ENCODE data around the gene FKBP15.

Gene FKBP15

DNA sequence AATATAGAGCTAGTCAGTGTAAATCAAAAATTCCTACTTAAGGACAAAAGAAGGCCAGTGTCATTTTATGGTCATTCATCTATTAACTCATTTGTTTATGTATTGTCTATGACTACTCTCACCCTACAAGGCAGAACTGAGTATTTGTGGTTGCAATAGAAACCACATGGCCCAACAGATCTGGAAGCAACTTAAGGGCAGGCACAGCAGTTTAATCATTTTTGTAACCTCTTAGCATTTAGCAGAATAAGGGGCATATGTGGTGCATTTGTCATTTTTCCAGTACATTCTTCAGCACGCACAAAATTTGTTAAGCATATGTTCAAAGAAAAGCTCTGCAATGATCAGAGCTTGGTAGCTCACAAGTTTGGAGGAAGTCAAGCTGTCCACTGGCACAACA is 1.1 kb downstream of the FKBP15 start:
- peak; percentile 91 for DNase-seq (ENCODE audit: low read depth)
- TF ChIP-seq, protein P1, sequence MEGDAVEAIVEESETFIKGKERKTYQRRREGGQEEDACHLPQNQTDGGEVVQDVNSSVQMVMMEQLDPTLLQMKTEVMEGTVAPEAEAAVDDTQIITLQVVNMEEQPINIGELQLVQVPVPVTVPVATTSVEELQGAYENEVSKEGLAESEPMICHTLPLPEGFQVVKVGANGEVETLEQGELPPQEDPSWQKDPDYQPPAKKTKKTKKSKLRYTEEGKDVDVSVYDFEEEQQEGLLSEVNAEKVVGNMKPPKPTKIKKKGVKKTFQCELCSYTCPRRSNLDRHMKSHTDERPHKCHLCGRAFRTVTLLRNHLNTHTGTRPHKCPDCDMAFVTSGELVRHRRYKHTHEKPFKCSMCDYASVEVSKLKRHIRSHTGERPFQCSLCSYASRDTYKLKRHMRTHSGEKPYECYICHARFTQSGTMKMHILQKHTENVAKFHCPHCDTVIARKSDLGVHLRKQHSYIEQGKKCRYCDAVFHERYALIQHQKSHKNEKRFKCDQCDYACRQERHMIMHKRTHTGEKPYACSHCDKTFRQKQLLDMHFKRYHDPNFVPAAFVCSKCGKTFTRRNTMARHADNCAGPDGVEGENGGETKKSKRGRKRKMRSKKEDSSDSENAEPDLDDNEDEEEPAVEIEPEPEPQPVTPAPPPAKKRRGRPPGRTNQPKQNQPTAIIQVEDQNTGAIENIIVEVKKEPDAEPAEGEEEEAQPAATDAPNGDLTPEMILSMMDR (conservative IDR thresholded peaks at IDR 0.05; ENCODE audit: low read length): no peak
- H3K4me3 ChIP-seq (ENCODE audit: low read length): peak overlapping the region; percentile 89

DNA sequence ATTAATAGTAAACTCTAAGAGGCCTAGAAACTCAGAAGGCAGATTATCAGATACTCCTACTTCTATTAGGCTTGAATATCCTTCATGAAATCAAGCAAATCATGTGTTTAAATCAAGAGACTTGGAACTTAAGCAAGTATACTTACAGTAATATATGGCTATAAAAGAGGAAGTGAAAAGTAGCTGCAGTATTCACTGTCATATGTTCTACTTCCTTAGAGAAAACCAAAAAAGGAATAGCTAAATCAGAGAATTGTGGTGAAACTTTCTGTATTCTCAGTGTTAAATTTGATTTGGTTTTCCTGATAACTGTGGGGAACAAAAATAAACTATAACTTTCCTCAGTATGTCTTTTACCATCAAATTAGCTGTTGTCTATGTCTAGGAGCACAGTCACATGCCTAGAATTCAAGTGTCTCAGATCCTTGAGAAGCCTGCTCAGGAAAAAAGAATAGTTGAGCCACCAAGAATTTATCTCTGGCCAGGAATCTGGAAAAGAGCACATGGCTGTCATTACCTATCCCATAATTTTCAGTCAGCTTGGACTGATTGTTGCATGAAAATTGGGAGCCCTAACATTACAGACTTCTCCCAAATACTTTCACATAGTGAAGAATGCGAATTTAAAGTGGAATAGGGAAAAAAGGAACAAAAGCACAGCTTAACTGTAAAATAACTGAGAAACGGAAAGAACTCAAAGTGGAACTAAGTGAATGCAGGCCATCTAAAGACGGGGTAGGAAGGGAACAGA is 1.7 kb downstream of the FKBP15 start:
- DNase-seq (ENCODE audit: low read depth): peak; percentile 1
- TF ChIP-seq, protein P1 (conservative IDR thresholded peaks at IDR 0.05; ENCODE audit: low read length): no peak
- peak overlapping the region; percentile 89 for H3K4me3 ChIP-seq (ENCODE audit: low read length)

DNA sequence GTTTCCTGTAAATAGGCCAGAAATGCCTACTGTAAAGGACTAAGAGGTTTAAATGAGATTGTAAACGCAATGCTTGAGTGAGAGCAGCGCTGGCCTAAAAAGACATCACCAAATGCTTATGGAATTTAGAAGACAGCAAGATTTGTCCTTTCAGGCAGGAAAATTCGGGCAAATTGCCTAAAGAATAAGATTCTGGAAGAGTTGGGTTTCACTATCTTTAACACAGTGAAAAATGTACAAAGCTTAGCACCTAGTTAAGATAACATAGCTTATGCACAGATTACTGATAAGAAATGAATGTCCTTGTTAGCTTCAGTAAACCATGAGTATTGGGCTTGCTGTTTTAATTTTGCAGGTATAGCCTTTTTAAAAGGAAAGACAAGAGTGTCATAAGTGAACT is 4.7 kb downstream of the FKBP15 start:
- no peak for DNase-seq (ENCODE audit: low read depth)
- TF ChIP-seq, protein P1 (conservative IDR thresholded peaks at IDR 0.05; ENCODE audit: low read length): no peak
- H3K4me3 ChIP-seq (ENCODE audit: low read length): no peak overlapping the region

DNA sequence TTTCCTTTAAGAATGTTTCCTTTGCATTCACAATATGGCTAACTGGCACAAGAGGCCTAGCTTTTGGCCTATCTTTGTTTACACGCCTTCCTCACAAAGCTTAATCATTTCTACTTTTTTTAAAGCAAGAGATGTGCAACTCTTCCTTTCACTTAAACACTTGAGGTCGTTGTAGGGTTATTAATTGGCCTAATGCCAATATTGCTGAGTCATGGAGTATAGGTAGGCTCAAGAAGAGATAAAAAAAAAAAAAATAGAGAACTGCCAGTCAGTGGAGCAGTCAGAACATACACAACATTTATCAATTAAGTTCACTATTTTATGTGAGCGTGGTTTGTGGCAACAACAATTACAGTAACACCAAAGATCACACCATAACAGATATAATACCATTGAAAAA is 5.9 kb downstream of the FKBP15 start:
- DNase-seq (ENCODE audit: low read depth): no peak
- TF ChIP-seq, protein P1 (conservative IDR thresholded peaks at IDR 0.05; ENCODE audit: low read length): no peak
- no peak overlapping the region for H3K4me3 ChIP-seq (ENCODE audit: low read length)

DNA sequence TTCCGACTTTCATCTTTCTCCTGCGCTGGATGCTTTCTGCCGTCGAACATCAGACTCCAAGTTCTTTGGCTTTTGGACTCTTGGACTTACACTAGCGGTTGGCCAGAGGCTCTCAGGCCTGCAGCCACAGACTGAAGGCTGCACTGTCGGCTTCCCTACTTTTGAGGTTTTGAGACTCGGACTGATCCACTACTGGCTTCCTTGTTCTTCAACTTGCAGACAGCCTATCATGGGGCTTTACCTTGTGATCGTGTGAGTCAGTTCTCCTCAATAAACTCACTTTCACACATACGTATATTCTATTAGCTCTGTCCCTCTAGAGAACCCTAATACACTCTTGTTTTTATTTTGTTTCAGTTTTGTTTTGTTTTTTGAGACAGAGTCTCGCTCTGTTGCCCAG is 10.3 kb downstream of the FKBP15 start:
- no peak overlapping the region for H3K4me3 ChIP-seq (ENCODE audit: low read length)
- no peak for DNase-seq (ENCODE audit: low read depth)
- TF ChIP-seq, protein P1 (conservative IDR thresholded peaks at IDR 0.05; ENCODE audit: low read length): no peak

DNA sequence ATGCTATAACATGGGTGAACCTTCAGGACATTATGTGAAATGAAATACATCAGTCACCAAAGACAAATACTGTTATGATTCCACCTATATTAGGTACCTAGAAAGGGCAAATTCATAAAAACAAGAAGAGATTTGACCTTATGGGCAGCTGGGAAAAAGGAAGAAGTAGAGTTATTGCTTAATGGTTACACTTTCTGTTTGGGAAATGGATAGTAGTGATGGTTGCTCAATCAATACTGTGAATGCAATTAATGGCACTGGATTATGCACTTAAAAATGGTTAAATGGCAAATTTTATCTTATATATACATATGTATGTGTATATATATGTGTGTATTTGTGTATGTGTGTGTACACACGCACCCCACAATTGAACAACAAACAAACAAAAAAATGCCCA is 15.2 kb downstream of the FKBP15 start:
- TF ChIP-seq, protein P1 (conservative IDR thresholded peaks at IDR 0.05; ENCODE audit: low read length): no peak
- DNase-seq (ENCODE audit: low read depth): no peak
- H3K4me3 ChIP-seq (ENCODE audit: low read length): no peak overlapping the region

DNA sequence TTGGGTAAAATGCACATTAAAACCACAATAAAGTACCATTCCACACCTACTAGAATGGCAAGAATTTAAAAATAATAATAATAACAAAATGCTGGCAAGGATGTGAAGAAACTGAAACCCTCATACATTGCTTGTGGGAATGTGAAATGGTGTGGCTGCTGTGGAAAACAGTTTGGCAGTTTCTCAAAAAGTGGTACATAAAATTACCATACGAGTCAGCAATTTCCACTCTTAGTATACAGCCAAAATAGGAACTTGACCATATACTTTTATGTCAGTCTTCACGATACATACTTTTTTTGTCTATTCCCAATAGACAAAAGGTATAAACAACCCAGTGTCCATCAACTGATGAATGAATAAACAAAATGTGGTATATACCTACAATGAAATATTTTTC is 15.6 kb downstream of the FKBP15 start:
- TF ChIP-seq, protein P1 (conservative IDR thresholded peaks at IDR 0.05; ENCODE audit: low read length): no peak
- no peak for DNase-seq (ENCODE audit: low read depth)
- no peak overlapping the region for H3K4me3 ChIP-seq (ENCODE audit: low read length)
